HG03135 (cell line): ENCODE data around the gene TGM5.

Source experiments
- ATAC-seq: cut with Tn5 transposase; IDR thresholded peaks from one replicate; pipeline ENCODE4 v1.9.1; 2021; ENCODE audit warnings: mild to moderate bottlenecking, moderate library complexity; ENCODE audit not compliant: unreplicated experiment

Gene TGM5

DNA sequence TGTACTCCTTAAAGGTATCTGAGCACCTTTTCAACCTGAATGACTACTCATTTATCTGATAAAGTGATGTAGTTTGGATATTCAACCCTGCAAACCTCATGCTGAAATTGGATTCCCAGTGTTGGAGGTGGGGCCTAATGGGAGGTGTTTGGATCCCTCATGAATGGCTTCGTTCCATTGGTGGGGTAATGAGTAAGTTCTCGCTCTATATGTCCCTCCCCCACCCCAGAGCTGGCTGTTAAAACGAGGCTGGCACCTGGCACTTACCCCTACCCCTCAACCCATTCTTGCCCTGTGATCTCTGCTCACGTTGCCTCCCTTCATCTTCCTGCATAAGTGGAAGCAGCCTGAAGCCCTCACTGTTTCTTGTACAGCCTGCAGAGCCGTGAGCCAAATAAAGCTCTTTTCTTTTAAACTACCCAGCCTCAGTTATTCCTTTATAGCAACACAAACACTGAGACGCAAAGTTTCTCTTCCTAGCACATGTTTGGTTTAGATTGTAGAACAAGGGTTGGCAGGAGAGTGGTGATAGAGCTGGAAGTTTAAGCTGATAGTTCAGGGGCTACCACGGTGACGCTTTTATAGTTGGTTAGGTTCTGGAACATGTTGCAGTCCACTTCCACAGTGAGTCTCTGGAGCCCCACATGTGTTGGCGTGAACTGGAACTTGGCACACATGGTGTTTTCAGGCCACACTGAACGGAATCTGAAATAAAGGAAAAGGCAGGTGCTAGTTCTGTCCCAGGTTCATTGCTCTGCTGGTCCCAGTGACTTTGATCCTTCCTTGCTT is 69.8 kb downstream of the TGM5 start:
- no peak for ATAC-seq

DNA sequence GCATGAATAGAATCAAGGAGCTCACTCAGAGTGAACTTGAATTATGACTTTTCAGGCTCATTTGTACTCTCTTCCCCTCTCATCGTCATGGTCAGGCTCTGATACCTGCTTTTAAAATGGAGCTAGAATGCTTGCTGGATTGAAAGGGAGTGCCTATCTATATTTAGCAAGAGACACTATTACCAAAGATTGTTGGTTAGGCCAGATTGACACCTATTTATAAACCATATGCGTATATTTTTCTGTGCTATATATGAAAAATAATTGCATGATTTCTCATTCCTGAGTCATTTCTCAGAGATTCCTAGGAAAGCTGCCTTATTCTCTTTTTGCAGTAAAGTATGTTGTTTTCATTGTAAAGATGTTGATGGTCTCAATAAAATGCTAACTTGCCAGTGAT is 71.9 kb downstream of the TGM5 start:
- ATAC-seq, result no peak

DNA sequence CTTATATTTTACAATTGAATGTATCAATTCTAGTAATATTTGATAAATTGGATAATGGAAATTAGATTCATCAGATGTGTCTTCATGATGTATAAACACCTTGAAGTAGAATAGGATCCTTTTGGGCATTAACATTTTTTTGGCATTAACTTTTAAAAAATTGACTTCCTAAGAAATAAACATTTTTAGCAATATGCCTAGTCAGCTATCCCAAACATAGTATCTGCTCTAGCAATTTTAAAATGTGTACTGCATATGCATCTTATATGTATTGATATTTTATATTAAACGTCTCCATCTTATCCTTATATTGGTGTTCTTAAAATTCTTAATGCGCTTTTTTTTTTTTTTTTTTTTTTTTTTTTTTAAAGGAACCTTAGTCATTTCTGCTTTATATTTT is 73.0 kb downstream of the TGM5 start:
- ATAC-seq, result no peak

DNA sequence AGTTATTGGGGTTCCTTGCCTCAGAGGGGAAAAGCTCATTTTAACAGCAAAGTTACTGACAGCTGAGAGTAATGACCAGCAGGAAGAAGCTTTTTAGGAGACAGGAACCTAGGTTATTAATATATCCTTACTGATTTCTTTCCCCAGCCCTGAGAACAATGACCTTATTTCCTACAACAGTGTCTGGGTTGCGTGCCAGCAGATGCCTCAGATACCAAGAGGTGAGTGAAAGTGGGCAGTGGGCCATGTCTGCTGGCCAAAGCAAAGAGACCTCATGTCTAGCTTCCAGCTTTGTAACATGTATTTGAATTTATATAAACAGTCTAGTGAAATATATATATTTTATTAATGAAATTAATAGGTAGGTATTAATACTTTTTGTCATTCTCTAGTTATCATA is 76.5 kb downstream of the TGM5 start:
- no peak for ATAC-seq

DNA sequence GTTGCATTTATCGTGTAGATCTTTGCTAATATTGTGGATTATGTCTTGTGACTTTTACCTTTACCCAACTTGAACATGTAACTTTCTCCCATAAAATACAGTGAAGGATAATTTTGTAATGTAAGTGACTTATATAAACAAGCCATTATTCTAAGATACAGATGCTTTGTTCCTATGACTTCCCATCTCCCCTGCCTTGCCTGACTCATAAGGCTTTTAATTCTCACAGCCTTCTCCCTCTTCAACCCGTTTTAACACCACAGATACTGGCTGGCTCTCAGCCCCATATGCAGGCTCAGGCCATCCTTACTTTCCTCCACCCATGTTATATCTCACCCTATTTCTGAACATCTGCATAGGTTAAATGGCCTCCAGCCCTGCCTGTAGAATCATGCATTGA is 77.4 kb downstream of the TGM5 start:
- ATAC-seq, result no peak

DNA sequence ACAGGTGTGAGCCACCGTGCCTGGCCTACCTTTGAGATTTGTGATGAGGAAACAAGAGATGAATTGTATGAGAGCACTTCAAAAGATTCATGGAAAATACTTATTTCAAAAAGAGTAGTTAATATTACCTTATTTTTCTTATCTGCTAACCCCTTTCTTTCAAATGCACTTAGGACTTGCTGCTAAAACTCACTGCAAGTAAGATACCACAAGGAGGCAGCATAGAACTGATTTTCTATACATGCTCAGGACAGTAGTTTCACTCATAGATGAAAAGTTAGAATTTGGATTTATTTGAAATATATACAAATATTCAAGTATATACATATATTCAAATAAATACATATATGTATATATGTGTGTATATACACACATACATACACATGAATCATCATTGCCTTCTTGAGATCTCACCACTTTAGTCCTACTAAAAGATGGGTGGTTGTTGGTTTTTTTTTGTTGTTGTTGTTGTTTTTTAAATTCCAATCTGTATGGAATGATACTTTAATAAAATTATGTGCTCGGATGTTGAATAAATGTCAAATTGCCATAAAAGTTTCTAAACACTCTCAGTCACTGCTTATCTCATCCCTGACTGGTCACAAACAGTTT is 79.1 kb downstream of the TGM5 start:
- ATAC-seq, result no peak

DNA sequence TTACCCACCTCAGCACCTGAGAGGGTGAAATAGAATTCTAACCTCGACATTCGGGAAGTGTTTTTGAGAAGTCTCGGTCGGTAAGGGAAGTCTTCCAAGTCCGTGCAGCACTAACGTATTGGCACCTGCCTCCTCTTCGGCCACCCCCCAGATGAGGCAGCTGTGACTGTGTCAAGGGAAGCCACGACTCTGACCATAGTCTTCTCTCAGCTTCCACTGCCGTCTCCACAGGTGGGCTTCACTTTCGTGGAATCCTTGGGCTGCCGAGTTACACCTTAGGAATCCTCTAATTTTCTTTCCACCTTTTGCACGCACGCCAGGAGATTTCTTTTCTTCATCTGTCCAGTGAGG is 80.8 kb downstream of the TGM5 start:
- ATAC-seq, result peak; percentile 17

DNA sequence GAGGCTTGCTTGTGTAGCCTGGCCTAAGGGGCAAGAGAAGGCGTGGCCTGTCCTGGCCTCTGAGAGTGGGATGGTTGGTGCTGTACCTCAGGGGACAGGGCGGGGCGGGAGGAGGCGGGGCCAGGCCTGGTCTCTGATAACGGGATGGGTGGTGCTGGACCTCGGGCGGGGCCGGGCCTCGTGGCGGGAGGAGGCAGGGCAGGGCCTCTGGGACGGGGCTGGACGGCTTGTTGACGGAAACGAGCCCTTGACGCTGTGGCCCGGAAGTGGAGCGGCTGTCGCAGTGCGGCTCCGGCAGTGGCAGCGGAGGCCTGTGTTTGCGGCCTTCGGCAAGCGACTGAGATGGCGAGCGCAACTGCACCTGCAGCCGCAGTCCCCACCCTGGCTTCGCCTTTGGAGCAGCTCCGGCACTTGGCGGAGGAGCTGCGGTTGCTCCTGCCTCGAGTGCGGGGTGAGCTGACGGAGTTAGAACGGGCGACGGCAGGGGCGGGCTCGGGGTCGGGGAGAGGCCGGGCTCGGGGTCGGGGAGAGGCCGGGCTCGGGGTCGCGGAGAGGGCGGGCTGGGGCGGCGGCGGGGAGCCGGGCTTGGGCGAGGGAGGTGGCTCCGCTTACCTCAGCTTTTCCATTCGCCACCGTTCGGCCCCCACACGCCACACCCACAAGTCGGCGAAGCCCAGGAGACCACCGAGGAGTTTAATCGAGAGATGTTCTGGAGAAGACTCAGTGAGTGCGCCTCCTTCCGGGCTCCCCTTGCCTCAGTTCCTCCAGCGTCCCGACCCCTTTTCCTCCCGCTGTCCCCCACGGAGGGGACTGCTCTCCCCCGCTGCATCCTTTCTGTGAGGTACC is 81.3 kb downstream of the TGM5 start, which contains the start of gene CCNDBP1:
Gene CCNDBP1, plus strand, starts transcription at position 247 of the 846 bp plus-strand sequence. Its CDS starts 96 bp downstream, at position 343.
- peak; percentile 96 for ATAC-seq

DNA sequence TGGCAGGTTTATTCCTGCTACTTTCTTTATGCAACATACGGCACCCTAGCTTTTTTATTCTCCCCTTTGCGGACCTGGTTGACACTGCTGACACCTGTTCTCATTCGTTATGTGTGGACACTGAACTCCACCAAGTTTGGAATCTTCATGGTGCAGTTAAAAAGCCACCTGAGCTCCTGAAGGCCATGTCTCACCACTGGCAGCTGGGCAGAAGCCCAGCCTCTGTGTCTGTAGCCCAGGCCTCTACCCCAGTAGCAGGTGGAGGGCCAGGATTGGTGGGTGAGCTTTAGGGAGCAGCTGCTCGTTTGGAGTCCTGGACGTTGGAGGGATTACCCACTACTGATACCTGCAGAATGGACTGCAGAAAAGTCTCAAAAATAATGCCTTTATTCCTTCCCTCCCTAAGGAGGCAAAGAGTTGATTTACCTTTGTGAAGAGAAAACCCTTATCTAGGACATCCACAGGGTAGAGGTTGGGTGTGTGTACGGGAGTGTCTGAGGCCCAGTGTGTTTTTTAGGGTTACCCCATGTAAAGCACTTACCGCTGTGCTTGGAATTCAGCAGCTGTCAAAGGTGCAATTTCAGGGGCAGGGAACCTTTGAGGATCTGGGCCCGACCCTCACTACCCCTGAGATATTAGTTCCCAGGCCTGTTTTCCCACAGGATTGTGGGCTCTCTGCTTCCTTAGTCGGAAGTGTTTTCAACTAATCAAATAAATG is 82.2 kb downstream of the TGM5 start:
- ATAC-seq, result no peak

DNA sequence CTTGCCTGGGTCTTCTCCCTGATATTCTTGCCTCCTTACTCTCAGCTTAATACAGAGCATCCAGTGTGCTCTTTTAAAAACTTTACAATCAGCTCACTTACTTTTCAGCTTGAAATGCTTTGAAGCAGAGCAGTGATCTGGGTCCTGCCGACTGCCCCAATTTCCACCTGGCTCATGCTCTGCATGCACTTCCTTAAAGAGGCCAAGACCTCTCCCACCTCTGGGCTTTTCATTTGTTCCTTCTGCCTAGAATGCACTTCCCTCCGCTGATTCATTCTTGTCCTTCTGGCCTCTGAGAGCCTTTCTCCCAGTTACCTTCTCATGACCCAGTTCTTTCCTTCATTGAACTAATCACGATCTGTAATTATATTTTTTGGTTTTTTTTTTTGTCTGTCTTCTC is 83.5 kb downstream of the TGM5 start:
- ATAC-seq, result no peak
